Breast epithelium (tissue), 3 donors: Measurements from ENCODE around the gene GAGE12H.
"Not testable (repeated sequence)": the region's sequence is repeated elsewhere in the genome, so short reads cannot be mapped to it uniquely, and the experiment has no call there.

ENCODE experiments used
- POLR2A ChIP-seq: fragments of 450-650 bp; IDR thresholded peaks from one replicate; pipeline ENCODE4 v1.6.1; 2016; ENCODE audit warnings: antibody characterized with exemption, mild to moderate bottlenecking, moderate library complexity
- POLR2AphosphoS5 ChIP-seq, 3 donors: sonication (generic); formaldehyde crosslinking; IDR thresholded peaks; one replicate each; pipeline ENCODE4 v1.6.1; 2017; ENCODE audit warnings: antibody characterized with exemption in 3 of 3
- TF ChIP-seq, protein P1 (sequence below), 3 donors: fragments of 450-650 bp; IDR thresholded peaks; one replicate each; pipeline ENCODE4 v1.5.1; 2016 to 2017; ENCODE audit warnings: antibody characterized with exemption in 3 of 3, mild to moderate bottlenecking in 3 of 3, moderate library complexity in 3 of 3

DNA sequence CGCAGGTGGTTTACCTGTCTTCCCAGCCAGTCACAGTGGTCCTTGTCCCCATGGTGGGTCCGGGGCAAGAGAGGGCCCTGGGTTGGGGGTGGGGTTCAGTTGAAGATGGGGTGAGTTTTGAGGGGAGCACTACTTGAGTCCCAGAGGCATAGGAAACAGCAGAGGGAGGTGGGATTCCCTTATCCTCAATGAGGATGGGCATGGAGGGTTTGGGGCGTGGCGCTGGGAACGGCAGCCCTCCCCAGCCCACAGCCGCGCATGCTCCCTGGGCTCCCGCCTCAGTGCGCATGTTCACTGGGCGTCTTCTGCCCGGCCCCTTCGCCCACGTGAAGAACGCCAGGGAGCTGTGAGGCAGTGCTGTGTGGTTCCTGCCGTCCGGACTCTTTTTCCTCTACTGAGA, 47.9 kb upstream of the GAGE12H start, which contains the start of gene GAGE12C:
- TF ChIP-seq, protein P1, sequence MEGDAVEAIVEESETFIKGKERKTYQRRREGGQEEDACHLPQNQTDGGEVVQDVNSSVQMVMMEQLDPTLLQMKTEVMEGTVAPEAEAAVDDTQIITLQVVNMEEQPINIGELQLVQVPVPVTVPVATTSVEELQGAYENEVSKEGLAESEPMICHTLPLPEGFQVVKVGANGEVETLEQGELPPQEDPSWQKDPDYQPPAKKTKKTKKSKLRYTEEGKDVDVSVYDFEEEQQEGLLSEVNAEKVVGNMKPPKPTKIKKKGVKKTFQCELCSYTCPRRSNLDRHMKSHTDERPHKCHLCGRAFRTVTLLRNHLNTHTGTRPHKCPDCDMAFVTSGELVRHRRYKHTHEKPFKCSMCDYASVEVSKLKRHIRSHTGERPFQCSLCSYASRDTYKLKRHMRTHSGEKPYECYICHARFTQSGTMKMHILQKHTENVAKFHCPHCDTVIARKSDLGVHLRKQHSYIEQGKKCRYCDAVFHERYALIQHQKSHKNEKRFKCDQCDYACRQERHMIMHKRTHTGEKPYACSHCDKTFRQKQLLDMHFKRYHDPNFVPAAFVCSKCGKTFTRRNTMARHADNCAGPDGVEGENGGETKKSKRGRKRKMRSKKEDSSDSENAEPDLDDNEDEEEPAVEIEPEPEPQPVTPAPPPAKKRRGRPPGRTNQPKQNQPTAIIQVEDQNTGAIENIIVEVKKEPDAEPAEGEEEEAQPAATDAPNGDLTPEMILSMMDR (IDR thresholded peaks at IDR 0.05) = not testable (repeated sequence)
- not testable (repeated sequence) for TF ChIP-seq POLR2A; POLR2AphosphoS5 (IDR thresholded peaks at IDR 0.05)
